GM23338 (cell line): ENCODE measurements around the gene GATM.

Source experiments
- EZH2phosphoT487 ChIP-seq: fragments of 200-600 bp; sonication (generic); IDR thresholded peaks from one replicate; pipeline ENCODE4 v1.8.1; 2018; ENCODE audit warnings: antibody characterized with exemption; ENCODE audit not compliant: unreplicated experiment
- TF ChIP-seq, protein P1 (sequence below), 2 experiments: fragments of 200-600 bp in 1 of 2; sonication (generic) in 1 of 2; conservative IDR thresholded peaks; 2 replicates each; pipeline versions ENCODE4 v1.5.1 to v1.6.1; 2016 to 2017; ENCODE audit warnings: antibody characterized with exemption in 2 of 2, low read depth in 2 of 2, mild to moderate bottlenecking in 2 of 2, moderate library complexity in 1 of 2

DNA sequence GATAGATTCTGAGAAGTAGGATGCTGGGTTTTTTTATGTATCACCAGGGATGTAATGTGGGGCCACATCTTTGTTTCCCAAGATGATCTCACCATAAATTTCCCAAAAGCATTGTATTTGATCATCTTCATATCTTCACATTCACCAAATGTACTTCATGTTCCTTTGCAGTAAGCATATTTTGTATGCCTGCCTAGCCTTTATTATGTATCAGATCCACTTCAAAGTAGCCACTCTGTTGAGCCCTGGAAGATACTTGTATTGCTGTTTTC lies 14.2 kb upstream of the GATM start:
- TF ChIP-seq, protein P1, sequence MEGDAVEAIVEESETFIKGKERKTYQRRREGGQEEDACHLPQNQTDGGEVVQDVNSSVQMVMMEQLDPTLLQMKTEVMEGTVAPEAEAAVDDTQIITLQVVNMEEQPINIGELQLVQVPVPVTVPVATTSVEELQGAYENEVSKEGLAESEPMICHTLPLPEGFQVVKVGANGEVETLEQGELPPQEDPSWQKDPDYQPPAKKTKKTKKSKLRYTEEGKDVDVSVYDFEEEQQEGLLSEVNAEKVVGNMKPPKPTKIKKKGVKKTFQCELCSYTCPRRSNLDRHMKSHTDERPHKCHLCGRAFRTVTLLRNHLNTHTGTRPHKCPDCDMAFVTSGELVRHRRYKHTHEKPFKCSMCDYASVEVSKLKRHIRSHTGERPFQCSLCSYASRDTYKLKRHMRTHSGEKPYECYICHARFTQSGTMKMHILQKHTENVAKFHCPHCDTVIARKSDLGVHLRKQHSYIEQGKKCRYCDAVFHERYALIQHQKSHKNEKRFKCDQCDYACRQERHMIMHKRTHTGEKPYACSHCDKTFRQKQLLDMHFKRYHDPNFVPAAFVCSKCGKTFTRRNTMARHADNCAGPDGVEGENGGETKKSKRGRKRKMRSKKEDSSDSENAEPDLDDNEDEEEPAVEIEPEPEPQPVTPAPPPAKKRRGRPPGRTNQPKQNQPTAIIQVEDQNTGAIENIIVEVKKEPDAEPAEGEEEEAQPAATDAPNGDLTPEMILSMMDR (conservative IDR thresholded peaks at IDR 0.05; ENCODE audit: low read depth in 2 of 2) = no peak
- no peak for TF ChIP-seq EZH2phosphoT487
